Heart left ventricle (tissue), 16 donors: ENCODE data around the gene MSS51. TPM values are rescaled to one million over a fixed set of nuclear protein-coding genes. Genes with fewer than 3 reads are reported as not detected.

Source experiments
- ATAC-seq, 4 donors: fragments of 200-7000 bp; cut with Tn5 transposase; one replicate each; pipeline ENCODE4 v1.9.1; 2020 to 2022; ENCODE audit warnings: moderate library complexity in 4 of 4, mild to moderate bottlenecking in 3 of 4, moderate number of reproducible peaks in 1 of 4
- DNase-seq, 5 donors: peaks; one replicate each; pipeline ENCODE4 v3.0.0-alpha.2; 2020
- H3K27ac ChIP-seq, 12 donors: fragments of 200-600 bp; sonication (generic) in 4 of 12; one replicate each; pipeline versions ENCODE4 v1.5.0 to v1.8.0; 2016 to 2022; ENCODE audit warnings: mild to moderate bottlenecking in 2 of 12
- H3K27me3 ChIP-seq, 9 donors: fragments of 200-600 bp; sonication (generic) in 2 of 9; one replicate each; pipeline versions ENCODE4 v1.5.1 to v1.8.0; 2016 to 2022; ENCODE audit warnings: mild to moderate bottlenecking in 3 of 9
- H3K36me3 ChIP-seq, 9 donors: fragments of 200-600 bp; sonication (generic) in 2 of 9; one replicate each; pipeline versions ENCODE4 v1.5.0 to v1.8.0; 2018 to 2022; ENCODE audit warnings: mild to moderate bottlenecking in 2 of 9
- H3K4me1 ChIP-seq, 12 donors: fragments of 200-600 bp; sonication (generic) in 4 of 12; one replicate each; pipeline versions ENCODE4 v1.5.0 to v1.8.0; 2016 to 2022; ENCODE audit warnings: mild to moderate bottlenecking in 3 of 12
- H3K4me3 ChIP-seq, 12 donors: fragments of 200-600 bp; sonication (generic) in 4 of 12; one replicate each; pipeline versions ENCODE4 v1.5.0 to v1.8.0; 2017 to 2022; ENCODE audit warnings: mild to moderate bottlenecking in 9 of 12, moderate library complexity in 4 of 12
- H3K9me3 ChIP-seq, 12 donors: fragments of 200-600 bp; sonication (generic) in 4 of 12; one replicate each; pipeline versions ENCODE4 v1.5.0 to v1.8.0; 2016 to 2022; ENCODE audit warnings: mild to moderate bottlenecking in 1 of 12
- CTCF ChIP-seq, 12 donors: fragments of 200-600 bp; sonication (generic) in 4 of 12; IDR thresholded peaks; one replicate each; pipeline versions ENCODE4 v1.5.0 to v1.8.0; 2018 to 2022; ENCODE audit warnings: antibody characterized with exemption in 12 of 12, mild to moderate bottlenecking in 5 of 12
- POLR2A ChIP-seq, 2 donors: fragments of 450-650 bp; IDR thresholded peaks; one replicate each; pipeline ENCODE4 v1.6.1; 2017; ENCODE audit warnings: antibody characterized with exemption in 2 of 2, mild to moderate bottlenecking in 2 of 2, moderate library complexity in 2 of 2
- WGBS, 4 donors: extraction: QIAGEN DNeasy Blood & Tissue Kit in 2 of 4; methylation state at CpG; one replicate each; pipeline versions ENCODE4 v1.1.5 to v1.1.7; 2013 to 2018; 5-methylcytosine and 5-hydroxymethylcytosine counted together
- intact Hi-C, 10 donors: fragments of 100-400 bp; cut with DNase I; formaldehyde crosslinking; loops; one replicate each; pipeline versions ENCODE4 v1.11.1 to v1.14.2; 2022
- polyA plus RNA-seq, 2 donors: library from polyadenylated mRNA; stranded (reverse); fragments of 200-250 nt; gene quantifications; one replicate each; pipeline ENCODE4 v1.2.3, GENCODE V29; 2013
- total RNA-seq, 9 donors: library from RNA; depleted of rRNA in 2 of 9; stranded (reverse); fragments of >200 nt in 2 of 9; fragmentation: NEBNext Ultra II Directional in 3 of 9; extraction: Animal tissue kit (Norgen Biotek cat#: 25700) in 3 of 9; gene quantifications; one replicate each; pipeline versions ENCODE4 v1.1.0 to v1.2.4, GENCODE V29; 2016 to 2023
- donor health status: ischemic (EF 13 %, LVEDD 7.1; RV severe dilation, severe dysfunction).
- donor health status: healthy with polysubstance abuse.
- donor health status: DM: no; HTN: yes; CAD: no.
- donor health status: DM: no; HTN: no; CAD: no.
- donor health status: ischemic (EF 25% LVEDD 6.9; RV normal size, moderate dysfunction).
- donor health status: ischemic (EF 25% LVEDD 5.7; RV mildly dilated, moderate dysfunction).
- donor health status: healthy.
- donor health status: DM: yes; HTN: yes; CAD: no.
- donor health status: ischemic (EF 35%, LVEDD 5.7; RV mildly dilated, moderate dysfunction).
- donor health status: nonischemic (EF 11% LVEDD 7.7; RV severe dilation, severe dysfunction).
- donor health status: DM: yes; HTN: yes; CAD: no.
- donor health status: PGD.
- donor health status: ischemic (EF 29% LVEDD 5.4; RV normal size, mild dysfunction).
- donor health status: nonischemic (EF 23%, LVEDD 6.1; RV moderate dilation, normal function).

MSS51 gene
- total and polyA plus RNA-seq, 11 donors: 0.50 to 12.9 (median 5.4) TPM

- peaks cover 0 to 29% (median 2%) of the 10 kb centered on the region in 12 donors for H3K4me1 ChIP-seq
- ATAC-seq: no peak
- no peak overlapping the region for H3K4me3 ChIP-seq
- H3K27ac ChIP-seq: no peak overlapping the region
- H3K27me3 ChIP-seq: no peaks in the 10 kb centered on the region
- intact Hi-C loops: no loop called here
- H3K36me3 ChIP-seq: peaks cover 0 to 66% (median 44%) of the 10 kb centered on the region in 9 donors
- TF ChIP-seq CTCF (IDR thresholded peaks at IDR 0.05) (no peak), POLR2A (IDR thresholded peaks at IDR 0.05) (no peak)
- H3K9me3 ChIP-seq: no peaks in the 10 kb centered on the region
- DNase-seq: no peak
These were observed 13.6 kb upstream of the MSS51 start for GRCh38 chr10:73446926-73447325.

GRCh38 chr10:73444457-73444856 lies 11.1 kb upstream of the MSS51 start:
- no peak for TF ChIP-seq CTCF (IDR thresholded peaks at IDR 0.05)
- TF ChIP-seq POLR2A (IDR thresholded peaks at IDR 0.05): no peak
- Histone ChIP-seq H3K4me3 (no peak overlapping the region), H3K27ac (no peak overlapping the region), H3K4me1 (peaks cover 0 to 29% (median 2%) of the 10 kb centered on the region in 12 donors), H3K9me3 (no peaks in the 10 kb centered on the region), H3K36me3 (peaks cover 0 to 84% (median 64%) of the 10 kb centered on the region in 9 donors), H3K27me3 (no peaks in the 10 kb centered on the region)
- 56 to 86% (median 70%) methylated on average over 1 of the region's 1 CpG for WGBS, 4 donors
- DNase-seq (no peak), ATAC-seq (no peak)
- intact Hi-C loops: no loop called here

DNA sequence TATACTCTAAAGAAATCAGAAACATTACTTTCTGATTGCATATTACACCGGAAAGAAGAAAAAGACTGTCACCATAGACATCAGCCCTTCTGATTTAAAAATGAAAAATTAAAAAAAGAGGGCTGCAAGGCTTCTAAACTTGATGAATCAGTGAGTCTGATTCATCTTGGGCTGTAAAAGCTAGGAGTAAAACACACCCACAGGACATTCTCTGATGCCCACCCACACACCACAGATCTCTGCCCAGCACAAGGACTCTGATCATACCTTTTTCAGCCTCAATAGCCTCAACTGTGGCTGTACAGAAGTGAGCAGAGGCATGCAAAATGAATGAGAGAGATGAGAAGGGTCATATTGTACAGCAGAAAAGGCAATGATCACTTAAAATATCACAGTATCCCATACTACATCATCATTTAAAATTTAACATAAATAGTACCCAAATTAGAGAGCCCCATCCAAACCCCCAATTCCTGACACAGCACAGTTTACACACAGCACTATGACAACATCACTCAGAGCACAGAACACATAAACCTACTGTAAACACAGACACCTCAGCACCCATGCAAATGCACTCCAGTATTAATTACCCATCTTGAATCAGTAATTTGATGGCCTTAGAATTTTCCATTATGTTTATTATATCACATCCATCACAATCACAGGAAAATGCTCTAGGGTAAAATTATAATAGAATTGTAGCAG lies 6.4 kb upstream of the MSS51 start:
- TF ChIP-seq CTCF (IDR thresholded peaks at IDR 0.05) (no peak), POLR2A (IDR thresholded peaks at IDR 0.05) (no peak)
- peaks cover 0 to 90% (median 76%) of the 10 kb centered on the region in 9 donors for H3K36me3 ChIP-seq
- ATAC-seq (no peak), DNase-seq (no peak)
- H3K27ac ChIP-seq: no peak overlapping the region
- WGBS, 4 donors: 90 to 100% (median 96%) methylated on average over 1 of the region's 1 CpG
- no peak overlapping the region for H3K4me3 ChIP-seq
- intact Hi-C loops: no loop called here
- H3K9me3 ChIP-seq: no peaks in the 10 kb centered on the region
- H3K4me1 ChIP-seq: peaks cover 0 to 12% (median 0%) of the 10 kb centered on the region in 12 donors
- H3K27me3 ChIP-seq: no peaks in the 10 kb centered on the region

DNA sequence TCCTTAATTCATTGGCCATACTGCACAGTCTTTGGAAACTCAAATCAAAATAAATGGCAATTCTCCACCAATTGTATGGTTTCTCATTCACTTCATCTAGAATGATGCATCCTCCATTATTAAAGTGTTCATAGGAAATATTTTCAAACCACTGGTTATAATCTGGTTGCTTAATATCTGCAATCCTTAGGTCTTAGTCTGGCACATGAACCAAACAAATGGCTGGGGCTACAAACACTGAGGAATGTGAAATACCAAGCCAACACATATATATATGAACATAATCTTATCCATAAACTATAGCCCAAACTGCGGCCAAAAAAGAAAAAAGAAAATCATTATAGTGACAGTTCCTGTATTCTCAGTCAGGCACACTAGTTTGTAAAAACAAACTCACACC lies 5.7 kb upstream of the MSS51 start:
- DNase-seq (no peak), ATAC-seq (no peak)
- intact Hi-C loops: no loop called here
- TF ChIP-seq CTCF (IDR thresholded peaks at IDR 0.05) (no peak), POLR2A (IDR thresholded peaks at IDR 0.05) (no peak)
- Histone ChIP-seq H3K27ac (no peak overlapping the region), H3K9me3 (no peaks in the 10 kb centered on the region), H3K27me3 (no peaks in the 10 kb centered on the region), H3K4me1 (peaks cover 0 to 12% (median 0%) of the 10 kb centered on the region in 12 donors), H3K4me3 (no peak overlapping the region), H3K36me3 (peaks cover 0 to 87% (median 71%) of the 10 kb centered on the region in 9 donors)
- WGBS, 4 donors: 92 to 98% (median 95%) methylated on average over 1 of the region's 1 CpG
